HG02885 (cell line): ENCODE measurements around the gene ZDHHC6.
"Not testable (repeated sequence)": the region's sequence is repeated elsewhere in the genome, so short reads cannot be mapped to it uniquely, and the experiment has no call there.

Source experiments
- ATAC-seq: cut with Tn5 transposase; IDR thresholded peaks from one replicate; pipeline ENCODE4 v1.9.1; 2021; ENCODE audit warnings: mild to moderate bottlenecking; ENCODE audit not compliant: unreplicated experiment, poor library complexity

The ZDHHC6 gene

GRCh38 chr10:112393827-112394226 lies 52.9 kb downstream of the ZDHHC6 start:
- ATAC-seq: no peak

GRCh38 chr10:112393341-112393740 lies 53.4 kb downstream of the ZDHHC6 start:
- no peak for ATAC-seq

GRCh38 chr10:112390125-112390703 lies 56.5 kb downstream of the ZDHHC6 start:
- no peak for ATAC-seq

GRCh38 chr10:112389271-112389822 lies 57.4 kb downstream of the ZDHHC6 start:
- ATAC-seq: peak; percentile 85

GRCh38 chr10:112388548-112388947 lies 58.2 kb downstream of the ZDHHC6 start:
- no peak for ATAC-seq

GRCh38 chr10:112388056-112388455 lies 58.7 kb downstream of the ZDHHC6 start:
- not testable (repeated sequence) for ATAC-seq

- no peak for ATAC-seq
Observed at GRCh38 chr10:112385201-112385600, 61.5 kb downstream of the ZDHHC6 start.

GRCh38 chr10:112384141-112384540 lies 62.6 kb downstream of the ZDHHC6 start:
- no peak for ATAC-seq

GRCh38 chr10:112383325-112383724 lies 63.4 kb downstream of the ZDHHC6 start:
- peak; percentile 40 for ATAC-seq

GRCh38 chr10:112382515-112383235 lies 64.0 kb downstream of the ZDHHC6 start:
- ATAC-seq: no peak
